Renal pelvis (tissue), 12 donors: Measurements from ENCODE around the gene C22orf42. TPM values are rescaled to one million over a fixed set of nuclear protein-coding genes. Genes with fewer than 3 reads are reported as not detected.
"Not testable (repeated sequence)": the region's sequence is repeated elsewhere in the genome, so short reads cannot be mapped to it uniquely, and the experiment has no call there.

Experiments
- DNase-seq: peaks from one replicate; pipeline ENCODE4 v3.0.0-alpha.2; 2013
- long read RNA-seq, 16 experiments: transcript quantifications; one replicate each; lab custom pipeline, GENCODE V29; 2026
- polyA plus RNA-seq, 3 donors: library from polyadenylated mRNA; unstranded; fragments of 120-200 nt; gene quantifications; one replicate each; pipeline ENCODE4 v1.2.1, GENCODE V29; 2013; ENCODE audit not compliant: insufficient read length in 3 of 3

C22orf42 gene, protein sequence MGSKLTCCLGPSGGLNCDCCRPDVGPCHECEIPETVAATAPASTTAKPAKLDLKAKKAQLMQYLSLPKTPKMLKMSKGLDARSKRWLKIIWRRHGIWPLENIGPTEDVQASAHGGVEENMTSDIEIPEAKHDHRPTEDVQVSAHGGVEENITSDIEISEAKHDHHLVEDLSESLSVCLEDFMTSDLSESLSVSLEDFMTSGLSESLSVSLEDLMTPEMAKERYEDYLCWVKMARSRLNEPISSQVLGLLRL
- polyA plus RNA-seq, result not detected
- long read RNA-seq, donor 1, result 0 reads
- long read RNA-seq, donor 2, result 0 reads
- long read RNA-seq, donor 3, result 0 reads
- long read RNA-seq, donor 4, result 0 reads
- long read RNA-seq, donor 5, result 0 reads
- long read RNA-seq, donor 6, result 0 reads
- long read RNA-seq, donor 7, result 0 reads
- long read RNA-seq, donor 8, result 0 reads
- long read RNA-seq, donor 9, result 0 reads
- long read RNA-seq, donor 10, result 0 reads
- long read RNA-seq, donor 11, result 0 reads
- long read RNA-seq, donor 12, result 0 reads
- long read RNA-seq, donor 13, result 0 reads
- long read RNA-seq, donor 14, result 0 reads
- long read RNA-seq, donor 15, result 0 reads
- long read RNA-seq, donor 16, result 0 reads

DNA sequence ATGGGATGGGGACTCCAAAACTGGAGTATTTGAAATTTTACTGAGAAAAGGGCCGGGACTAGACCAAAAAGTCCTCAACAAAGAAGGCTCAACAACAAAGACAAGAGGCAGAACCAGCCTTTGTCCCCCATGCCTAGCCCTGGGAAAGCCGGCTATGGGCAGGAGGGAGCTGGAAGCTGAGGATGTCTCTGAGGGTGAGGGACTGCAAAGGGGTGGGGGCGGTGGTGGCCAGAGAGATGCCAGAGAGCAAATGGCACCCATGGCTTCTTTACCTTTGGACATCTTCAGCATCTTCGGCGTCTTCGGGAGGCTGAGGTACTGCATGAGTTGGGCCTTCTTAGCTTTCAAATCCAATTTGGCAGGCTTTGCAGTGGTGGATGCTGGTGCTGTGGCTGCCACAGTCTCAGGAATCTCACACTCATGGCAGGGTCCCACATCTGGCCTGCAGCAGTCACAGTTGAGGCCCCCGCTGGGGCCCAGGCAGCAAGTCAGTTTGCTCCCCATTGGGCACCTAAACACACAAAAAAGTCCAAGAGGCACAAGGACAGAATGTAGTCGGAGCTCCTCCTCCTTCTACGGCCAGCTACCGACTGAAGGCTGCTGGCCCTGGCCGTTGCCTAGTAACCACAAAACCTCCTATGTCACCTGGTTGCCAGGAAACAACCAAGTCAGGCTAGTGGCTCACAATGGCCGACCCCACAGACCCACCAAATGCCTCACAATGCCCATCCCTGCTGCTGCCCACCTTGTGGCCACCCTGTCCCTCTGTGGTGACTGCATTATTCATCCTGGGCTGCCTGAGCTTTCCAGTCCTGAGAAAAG lies at the start of gene C22orf42:
Gene C22orf42, minus strand, starts transcription at position 592 of the 822 bp plus-strand sequence. Its CDS starts 88 bp downstream, at position 504.
- DNase-seq, result no peak

DNA sequence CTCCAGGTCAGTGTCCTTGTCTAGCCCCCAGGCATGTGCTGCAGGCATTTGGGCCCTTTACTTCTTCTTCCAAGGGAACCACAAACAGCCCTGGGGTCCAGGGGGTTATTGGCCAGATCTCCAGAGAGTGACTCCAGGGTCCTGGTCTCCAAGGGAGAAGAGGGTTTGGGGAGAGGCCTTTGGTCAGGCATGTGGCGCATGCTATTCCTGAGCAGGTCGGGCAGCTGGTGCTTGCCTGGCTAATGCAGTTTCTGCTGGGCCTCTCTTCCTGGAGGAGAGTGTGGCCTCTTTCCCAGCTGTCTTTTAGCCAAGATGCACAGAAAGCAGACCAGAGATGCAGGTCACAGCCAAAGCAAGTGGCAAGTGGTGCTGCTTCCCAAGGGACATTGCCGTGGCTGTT lies 49.6 kb upstream of the C22orf42 start:
- DNase-seq, result no peak

DNA sequence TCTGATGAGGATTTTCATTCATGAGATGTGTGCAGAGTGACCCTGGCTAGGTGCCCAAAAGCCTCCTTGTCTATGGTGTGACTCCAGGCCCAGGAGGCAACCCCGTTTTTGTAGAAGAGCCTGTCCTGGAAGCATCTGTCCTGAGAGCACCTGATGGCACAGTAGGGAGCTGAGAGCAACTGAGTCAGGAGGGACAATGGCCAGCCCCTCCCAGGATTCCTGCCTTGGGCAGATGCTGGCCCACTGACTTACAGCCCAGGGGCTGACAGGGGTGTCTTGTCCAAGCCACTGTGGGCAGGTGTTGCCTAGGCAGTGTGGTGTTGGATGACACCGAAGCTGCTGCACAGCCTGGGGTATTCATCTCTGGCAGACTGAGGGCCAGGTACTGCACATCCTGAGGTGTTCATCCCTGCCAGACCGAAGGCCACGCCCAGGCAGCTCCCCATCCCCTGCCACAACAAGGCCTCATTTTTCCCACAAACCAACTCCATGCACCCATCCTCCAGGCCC lies 48.9 kb upstream of the C22orf42 start:
- DNase-seq, result no peak

DNA sequence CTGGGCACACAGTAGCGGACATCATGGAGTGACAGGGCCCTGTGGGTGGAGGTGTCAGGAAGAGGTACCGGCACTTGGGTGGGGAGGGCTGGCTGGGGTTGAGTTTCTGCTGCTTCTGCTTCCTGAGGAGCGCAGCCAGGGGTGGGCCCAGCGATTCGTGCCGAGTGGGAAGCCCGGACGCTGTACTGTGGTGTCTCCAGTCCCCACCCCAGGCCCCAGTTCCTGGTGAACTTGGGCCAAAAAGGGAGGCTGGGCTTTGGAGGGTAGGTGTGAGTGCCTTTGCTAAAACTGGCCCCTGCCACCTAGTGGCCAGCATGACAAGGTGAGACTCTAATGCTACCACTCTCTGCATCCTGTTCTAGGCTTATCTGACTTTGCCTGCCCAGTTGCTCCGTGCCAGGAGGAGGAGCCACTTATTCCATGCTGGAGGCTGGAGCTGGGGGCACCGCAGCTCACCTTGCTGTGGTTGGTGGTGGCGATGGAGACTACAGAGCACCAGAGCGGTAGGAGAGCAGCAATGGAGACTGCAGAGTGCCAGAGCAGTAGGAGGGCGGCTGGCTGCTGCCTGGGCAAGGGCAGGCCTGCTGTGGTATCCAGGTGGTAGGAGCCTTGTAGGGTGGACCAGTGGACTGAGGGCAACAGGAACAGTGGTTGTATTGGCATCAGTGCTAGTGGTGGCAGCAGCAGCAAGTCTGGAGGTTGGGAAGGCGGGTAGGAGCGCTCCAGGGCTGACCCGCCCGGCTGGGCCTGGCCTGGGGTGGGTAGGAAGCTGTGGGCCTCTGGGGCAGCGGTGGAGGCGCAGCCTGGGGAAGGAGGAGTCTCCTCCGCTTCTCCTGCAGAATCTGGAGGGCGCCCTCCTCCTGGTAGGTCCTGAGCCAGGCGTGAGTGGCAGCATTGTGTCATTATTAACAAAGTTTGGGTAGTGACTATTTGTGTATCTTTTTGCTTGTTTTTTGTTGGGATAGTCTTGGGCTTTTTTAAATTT lies 48.0 kb upstream of the C22orf42 start:
- DNase-seq, result no peak

DNA sequence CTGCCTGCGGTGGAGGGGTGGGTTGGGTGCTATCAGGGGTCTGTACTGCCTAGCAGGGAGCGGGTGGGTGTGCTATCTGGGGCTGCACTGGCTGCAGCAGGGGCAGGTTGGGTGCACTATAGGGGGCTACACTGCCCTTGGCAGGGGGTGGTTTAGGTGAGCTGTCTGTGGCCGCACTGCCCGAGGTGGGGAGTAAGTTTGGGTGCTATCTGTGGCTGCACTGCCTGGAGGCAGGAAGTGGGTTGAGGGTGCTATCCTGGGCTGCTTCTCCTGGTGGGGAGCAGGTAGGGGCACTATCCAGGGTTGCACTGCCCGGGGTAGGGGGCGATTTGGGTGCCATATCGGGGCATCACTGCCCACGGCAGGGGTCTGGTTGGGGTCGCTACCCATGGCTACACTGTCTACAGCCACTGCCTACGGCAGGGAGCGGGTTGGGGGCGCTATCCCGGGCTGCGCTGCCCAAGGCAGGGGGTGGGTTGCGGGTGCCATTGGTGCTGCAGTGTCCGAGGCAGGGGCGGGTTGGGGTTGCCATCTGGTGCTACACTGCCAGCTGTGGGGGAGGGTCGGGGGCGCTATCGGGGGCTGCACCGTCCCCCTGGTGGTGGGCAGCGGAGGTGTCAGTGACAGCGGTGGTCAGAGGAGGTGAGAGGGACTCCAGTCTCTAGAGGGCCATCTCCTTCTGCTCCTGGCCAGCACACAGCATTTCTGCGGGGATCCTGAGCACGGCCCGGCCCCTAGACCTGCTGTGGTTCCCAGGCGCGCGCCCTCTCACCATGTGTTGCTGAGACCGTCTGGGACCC lies 47.1 kb upstream of the C22orf42 start:
- no peak for DNase-seq

DNA sequence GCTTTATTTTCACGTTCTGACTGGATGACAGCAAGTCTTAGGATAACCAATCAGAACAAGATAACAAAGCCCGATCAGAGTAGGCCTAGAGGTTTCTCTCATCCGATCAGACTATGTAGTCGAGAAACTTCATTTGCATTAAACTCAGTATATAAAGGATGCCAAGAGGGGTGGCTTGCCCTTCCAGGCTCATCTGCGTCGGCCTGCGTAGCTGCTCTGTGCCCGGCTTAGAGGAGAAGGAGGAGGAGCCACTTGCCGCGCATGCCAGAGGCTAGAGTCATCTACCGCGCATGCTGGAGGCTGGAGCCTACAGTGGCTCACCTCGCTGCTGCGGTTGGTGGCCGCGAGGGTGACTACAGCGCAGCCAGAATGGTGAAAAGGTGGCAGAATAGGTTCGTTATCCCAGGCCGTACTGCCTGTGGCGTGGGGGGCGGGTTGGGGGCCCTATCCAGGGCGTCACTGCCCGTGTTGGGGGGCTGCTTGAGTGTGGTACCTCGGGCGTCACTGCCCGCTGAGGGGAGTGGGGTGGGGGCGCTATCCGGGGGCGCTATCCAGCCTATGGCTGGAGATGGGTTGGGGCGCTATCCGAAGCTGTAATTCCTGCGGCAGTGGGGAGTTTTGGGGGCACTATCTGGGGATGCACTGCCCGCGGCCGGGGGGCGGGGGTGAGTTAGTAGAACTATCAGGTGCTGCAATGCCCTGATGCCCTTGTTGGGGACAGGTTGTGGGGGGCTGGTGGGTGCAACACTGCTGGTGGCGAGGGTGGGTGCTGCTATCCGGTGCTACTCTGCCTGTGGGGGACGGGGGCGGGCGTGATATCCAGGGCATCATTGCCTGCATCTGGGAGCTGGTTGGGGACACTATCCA lies 46.0 kb upstream of the C22orf42 start, which contains the start of gene RFPL2:
Gene RFPL2, minus strand, starts transcription at position 218 of the 867 bp plus-strand sequence. CDS start 2,622 bp downstream, outside the sequence.
- no peak for DNase-seq

DNA sequence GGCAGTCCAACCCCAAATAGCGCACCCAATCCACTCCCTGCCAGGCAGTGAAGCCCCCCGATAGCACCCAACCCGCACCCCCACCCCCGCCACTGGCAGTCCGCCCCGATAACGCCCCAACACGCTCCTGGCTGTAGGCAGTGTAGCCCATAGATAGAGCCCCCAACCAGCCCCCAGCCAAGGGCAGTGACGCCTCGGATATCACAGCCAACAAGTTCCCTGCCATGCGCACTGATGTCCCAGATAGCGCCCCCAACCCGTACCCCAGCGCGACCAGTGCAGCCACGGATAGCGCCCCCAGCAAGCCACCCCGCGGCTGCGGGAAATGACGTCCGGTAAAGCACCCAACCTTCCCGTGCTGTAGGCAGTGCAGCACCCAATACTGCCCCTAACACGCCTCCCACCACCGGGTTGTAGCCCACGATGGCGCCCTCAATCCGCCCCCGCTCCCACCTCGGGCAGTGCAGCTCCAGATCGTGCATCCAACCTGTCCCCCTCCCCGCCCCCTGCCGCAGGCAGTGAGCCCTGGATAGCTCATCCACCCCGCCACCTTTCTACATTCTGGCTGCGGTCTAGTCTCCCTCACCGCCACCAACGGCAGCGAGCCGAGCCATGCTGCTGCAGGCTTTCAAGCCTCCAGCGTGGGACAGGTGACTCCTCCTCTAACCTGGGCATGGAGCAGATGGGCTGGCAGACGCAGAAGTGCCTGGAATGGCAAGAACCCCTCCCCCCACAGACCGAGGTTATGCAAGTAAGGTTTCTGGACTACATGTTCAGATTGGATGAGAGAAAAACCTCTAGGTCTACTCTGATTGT lies 45.1 kb upstream of the C22orf42 start:
- no peak for DNase-seq

DNA sequence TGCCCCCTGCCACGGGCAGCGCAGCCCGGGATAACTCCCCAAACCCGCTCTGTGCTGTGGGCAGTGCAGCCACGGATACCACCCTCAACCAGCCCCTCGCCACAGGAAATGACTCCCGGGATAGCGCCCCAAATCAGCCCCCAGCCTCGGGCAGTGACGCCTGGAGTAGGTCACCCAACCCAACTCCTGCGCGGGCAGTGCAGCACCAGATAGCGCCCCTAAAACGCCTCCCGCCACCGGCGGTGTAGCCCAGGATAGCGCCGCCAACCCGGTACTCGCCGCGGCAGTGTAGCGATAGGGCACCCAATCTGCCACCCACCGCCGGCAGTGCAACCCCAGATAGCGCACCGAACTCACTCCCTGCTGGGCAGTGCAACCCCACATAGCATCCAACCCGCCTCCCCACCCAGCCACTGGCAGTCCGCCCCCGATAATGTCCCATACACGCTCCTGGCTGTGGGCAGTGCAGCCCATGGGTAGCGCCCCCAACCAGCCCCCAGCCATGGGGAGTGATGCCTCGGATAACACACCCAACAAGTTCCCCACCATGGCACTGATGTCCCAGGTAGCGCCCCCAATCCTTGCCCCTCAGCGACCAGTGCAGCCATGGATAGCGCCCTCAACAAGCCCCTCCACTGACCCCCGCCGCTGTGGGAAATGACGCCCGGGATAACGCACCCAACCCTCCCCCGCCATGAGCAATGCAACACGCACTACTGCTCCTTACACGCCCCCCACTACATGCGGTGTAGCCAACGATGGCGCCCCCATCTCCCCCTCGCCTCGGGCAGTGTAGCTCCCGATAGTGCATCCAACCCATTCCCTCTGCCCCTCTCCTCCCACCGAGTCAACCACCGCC lies 44.3 kb upstream of the C22orf42 start:
- no peak for DNase-seq

DNA sequence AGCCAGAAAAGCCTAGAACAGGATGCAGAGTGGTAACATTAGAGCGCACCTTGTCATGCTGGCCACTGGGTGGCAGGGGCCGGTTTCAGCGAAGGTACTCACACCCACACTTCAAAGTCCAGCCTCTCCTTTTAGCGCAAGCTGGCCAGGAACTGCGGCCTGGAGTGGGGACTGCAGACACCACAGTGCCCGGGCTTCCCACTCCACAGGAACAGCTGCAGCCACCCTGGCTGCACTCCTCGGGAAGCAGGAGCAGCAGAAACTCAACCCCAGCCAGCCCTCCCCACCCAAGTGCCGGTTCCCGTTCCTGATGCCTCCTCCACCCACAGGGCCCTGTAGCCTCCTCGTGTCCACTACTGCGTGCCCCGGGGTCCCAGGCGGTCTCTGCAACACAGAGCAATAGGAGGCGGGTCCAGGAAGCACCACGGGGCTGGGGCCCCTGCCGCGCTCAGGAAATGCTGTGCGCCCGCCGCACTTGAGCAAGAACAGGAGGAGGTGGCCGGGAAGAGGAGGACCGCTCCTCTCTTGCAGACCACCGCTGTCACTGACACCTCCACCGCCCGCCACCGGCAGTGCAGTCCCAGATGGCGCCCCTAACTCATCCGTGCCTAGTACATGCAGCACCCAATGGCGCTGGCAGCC lies 43.6 kb upstream of the C22orf42 start:
- peak; percentile 69 for DNase-seq

DNA sequence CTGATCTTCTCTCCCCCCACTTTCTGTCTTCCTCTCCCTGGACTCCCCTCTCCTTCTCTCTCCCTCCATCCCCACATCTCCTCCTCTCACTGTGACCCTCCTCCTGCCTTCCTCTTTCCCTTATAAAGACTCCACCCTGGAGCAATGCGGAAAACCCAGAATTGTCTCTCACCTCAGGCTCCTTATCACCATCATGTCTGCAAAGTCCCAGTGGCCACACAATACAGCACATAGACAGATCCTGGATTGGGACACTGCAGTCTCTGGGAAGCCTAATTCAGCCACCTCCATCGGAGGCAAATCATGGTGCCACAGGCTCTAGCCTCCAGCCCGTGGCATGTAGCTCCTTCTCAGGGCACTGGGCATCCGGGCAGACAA lies 43.0 kb upstream of the C22orf42 start:
- no peak for DNase-seq

DNA sequence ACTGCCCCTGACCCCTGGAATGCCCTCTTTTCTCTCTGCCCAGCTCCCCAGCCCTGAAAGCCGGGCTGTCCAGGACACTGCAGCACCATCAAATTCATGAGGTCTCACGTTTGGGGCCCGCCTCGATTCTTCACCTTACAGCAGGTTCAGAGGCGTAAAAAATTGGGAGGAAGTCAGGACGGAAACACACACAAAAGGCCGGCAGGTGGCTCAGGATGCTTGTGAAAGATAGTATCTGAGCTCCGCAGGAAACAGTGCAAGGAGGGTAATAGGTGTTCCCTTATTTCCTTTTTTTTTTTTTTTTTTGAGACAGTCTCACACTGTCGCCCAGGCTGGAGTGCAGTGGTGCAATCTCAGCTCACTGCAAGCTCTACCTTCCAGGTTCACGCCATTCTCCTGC lies 41.6 kb upstream of the C22orf42 start:
- no peak for DNase-seq

DNA sequence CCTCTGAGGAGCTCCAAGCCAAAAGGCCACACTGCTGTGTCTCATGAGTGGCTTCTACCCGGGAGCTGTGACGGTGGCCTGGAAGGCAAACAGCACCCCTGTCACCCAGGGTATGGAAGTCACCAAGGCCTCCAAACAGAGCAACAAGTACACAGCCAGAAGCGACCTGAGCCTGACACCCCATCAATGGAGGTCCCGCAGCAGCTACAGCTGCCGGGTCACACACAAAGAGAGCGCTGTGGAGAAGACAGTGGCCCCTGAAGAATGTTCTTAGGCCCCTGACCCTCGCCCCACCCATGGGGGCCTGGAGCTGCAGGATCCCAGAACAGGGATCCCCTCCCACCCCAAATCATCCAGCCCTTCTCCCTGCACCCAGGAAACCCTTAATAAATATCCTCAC lies 40.9 kb upstream of the C22orf42 start:
- DNase-seq, result no peak

DNA sequence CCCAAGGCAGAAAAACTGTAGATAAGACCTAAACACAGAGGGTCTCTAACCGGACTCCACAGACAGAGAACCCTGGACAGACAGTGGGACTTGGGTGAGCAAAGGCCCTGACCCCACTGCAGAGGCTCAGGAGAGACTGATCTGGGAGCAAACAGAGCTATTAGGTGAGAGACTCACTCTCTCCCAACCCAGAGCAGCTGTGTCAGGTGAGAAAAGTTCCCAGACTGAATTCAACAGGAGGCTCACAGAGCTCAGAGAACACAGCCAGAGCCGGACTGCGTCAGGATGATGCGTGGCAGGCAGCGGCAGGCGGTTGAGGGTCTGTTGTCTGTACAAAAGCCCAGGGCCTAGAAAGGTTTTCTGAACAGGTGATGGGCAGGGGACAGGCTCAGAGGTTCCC lies 40.2 kb upstream of the C22orf42 start:
- DNase-seq, result no peak

DNA sequence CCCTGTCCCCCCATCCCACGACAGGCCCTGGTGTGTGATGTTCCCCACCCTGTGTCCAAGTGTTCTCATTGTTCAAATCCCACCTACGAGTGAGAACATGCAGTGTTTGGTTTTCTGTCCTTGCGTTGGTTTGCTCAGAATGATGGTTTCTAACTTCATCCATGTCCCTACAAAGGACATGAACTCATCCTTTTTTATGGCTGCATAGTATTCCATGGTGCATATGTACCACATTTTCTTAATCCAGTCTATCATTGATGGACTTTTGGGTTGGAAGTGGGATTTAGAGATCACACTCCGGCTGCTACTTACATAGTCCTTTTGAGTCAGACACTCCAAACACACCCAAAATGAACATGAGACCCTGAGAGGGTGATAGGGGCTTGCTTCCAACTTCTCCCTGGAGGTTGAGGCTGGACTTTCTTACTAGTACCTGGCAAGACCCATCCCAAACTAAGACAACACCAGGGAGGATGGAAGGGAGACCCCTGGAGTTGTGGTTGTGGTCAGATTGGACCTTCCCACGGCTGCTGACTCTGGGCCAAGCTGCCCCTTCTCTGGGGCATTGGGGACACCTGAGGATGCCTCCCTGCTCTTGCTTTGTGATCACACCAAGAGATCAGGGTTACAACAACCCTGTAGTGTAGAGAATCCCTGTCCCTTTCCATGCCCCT lies 38.6 kb upstream of the C22orf42 start:
- not testable (repeated sequence) for DNase-seq

DNA sequence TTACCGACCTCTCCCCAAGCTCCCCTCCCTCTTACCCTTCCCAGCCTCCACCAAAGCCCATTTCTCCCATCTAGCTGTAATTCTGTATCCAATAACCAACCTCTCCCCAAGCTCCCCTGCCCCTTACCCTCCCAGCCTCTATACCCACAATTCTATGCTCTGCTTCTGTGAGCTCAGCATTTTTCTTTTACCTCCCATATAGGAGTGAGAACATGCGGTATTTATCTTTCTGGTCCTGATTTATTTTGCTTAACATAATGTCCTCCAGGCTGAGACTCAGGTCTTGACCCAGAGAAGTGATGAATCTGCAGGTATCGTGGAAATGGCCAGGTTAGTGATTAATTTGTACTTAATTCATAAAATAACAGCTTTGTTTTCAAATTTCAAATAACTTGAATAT lies 36.8 kb upstream of the C22orf42 start:
- DNase-seq, result not testable (repeated sequence)

DNA sequence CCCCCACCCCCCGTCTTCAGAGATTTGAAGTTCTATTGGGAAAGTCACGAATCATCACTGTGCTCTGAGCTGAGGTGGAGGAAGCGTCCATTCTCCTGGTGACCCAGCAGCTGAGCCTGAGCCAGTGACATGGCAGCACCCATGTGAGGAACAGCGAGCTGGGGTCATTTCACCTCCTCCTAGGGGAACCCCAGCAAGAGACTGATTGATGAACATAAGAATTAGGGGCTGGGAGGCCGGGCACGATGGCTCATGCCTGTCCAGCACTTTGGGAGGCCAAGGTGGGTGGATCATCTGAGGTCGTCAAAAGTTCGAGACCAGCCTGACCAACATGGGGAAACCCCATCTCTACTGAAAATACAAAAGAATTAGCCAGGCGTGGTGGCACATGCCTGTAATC lies 34.2 kb upstream of the C22orf42 start:
- DNase-seq, result not testable (repeated sequence)
